Measurements from ENCODE around the gene POU3F1.

The POU3F1 gene

GRCh38 chr1:38003261-38004250 lies 43.0 kb downstream of the POU3F1 start:
- DNase-seq: peak; percentile 54

- DNase-seq: peak; percentile 80
Measured at GRCh38 chr1:38000529-38001455, 45.8 kb downstream of the POU3F1 start.

GRCh38 chr1:38000233-38000528 lies 46.4 kb downstream of the POU3F1 start:
- no peak for DNase-seq

- peak; percentile 79 for DNase-seq
Measured at GRCh38 chr1:37999430-38000232, 47.0 kb downstream of the POU3F1 start.

GRCh38 chr1:37998913-37999429 lies 47.6 kb downstream of the POU3F1 start:
- no peak for DNase-seq

- DNase-seq: no peak
Measured at GRCh38 chr1:37998089-37998808, 48.3 kb downstream of the POU3F1 start.

GRCh38 chr1:37997256-37998088 lies 49.1 kb downstream of the POU3F1 start:
- no peak for DNase-seq

- peak; percentile 95 for DNase-seq
Measured at GRCh38 chr1:37995751-37996345, 50.7 kb downstream of the POU3F1 start.

GRCh38 chr1:37994886-37995566 lies 51.6 kb downstream of the POU3F1 start:
- peak; percentile 45 for DNase-seq
